ENCODE data around the gene ZNF185.

GRCh38 chrX:152873361-152873760 is 24.5 kb upstream of the ZNF185 start:
- no peak for TF ChIP-seq POLR2A (IDR thresholded peaks at IDR 0.05)
- no peak for TF ChIP-seq CTCF (IDR thresholded peaks at IDR 0.05)
- no peak for TF ChIP-seq POLR2AphosphoS5 (IDR thresholded peaks at IDR 0.05)
